Right atrium auricular region (tissue), 2 donors: Measurements from ENCODE around the gene DMGDH. TPM values are rescaled to one million over a fixed set of nuclear protein-coding genes. Genes with fewer than 3 reads are reported as not detected.

Experiments
- DNase-seq: peaks from one replicate; pipeline ENCODE4 v3.0.0-alpha.2; 2019; ENCODE audit warnings: low spot score
- H3K27ac ChIP-seq, 2 donors: fragments of 200-600 bp; sonication (generic); 1 replicate in 1 of 2; 2 replicates in 1 of 2; pipeline ENCODE4 v1.5.1; 2016 to 2019
- H3K27me3 ChIP-seq, 2 donors: fragments of 200-600 bp; sonication (generic); one replicate each; pipeline versions ENCODE4 v1.5.1 to v1.6.0; 2017 to 2019
- H3K36me3 ChIP-seq: fragments of 200-600 bp; sonication (generic); one replicate; pipeline ENCODE4 v1.5.1; 2016
- H3K4me1 ChIP-seq, 2 donors: fragments of 200-600 bp; sonication (generic); one replicate each; pipeline versions ENCODE4 v1.5.1 to v1.6.0; 2017 to 2019
- H3K4me3 ChIP-seq, 2 donors: fragments of 200-600 bp; sonication (generic); 1 replicate in 1 of 2; 2 replicates in 1 of 2; pipeline ENCODE4 v1.5.1; 2017 to 2019; ENCODE audit warnings: mild to moderate bottlenecking in 1 of 2, moderate library complexity in 1 of 2
- H3K9me3 ChIP-seq, 2 donors: fragments of 200-600 bp; sonication (generic); one replicate each; pipeline ENCODE4 v1.5.1; 2019
- CTCF ChIP-seq, 2 donors: fragments of 200-600 bp; sonication (generic); IDR thresholded peaks; one replicate each; pipeline ENCODE4 v1.5.1; 2019; ENCODE audit warnings: antibody characterized with exemption in 2 of 2
- total RNA-seq, 2 donors: library from RNA; depleted of rRNA; stranded (reverse); fragments of >200 nt; gene quantifications; one replicate each; pipeline ENCODE4 v1.1.0, GENCODE V29; 2016

Gene DMGDH
- total RNA-seq, 2 donors from 2014 or later, result 1.3 to 4.0 TPM

GRCh38 chr5:78979117-78979742, 90.2 kb downstream of the DMGDH start:
- Histone ChIP-seq H3K36me3 (no peaks in the 10 kb centered on the region), H3K4me1 (peaks cover 0 to 8% of the 10 kb centered on the region in 2 donors), H3K27me3 (no peaks in the 10 kb centered on the region), H3K9me3 (no peaks in the 10 kb centered on the region), H3K27ac (no peak overlapping the region), H3K4me3 (no peak overlapping the region)
- TF ChIP-seq CTCF (IDR thresholded peaks at IDR 0.05), result no peak
- DNase-seq, result no peak

GRCh38 chr5:78975035-78975434, 94.4 kb downstream of the DMGDH start:
- Histone ChIP-seq H3K27ac (no peak overlapping the region), H3K27me3 (no peaks in the 10 kb centered on the region), H3K4me1 (peaks cover 0 to 6% of the 10 kb centered on the region in 2 donors), H3K36me3 (no peaks in the 10 kb centered on the region), H3K9me3 (no peaks in the 10 kb centered on the region), H3K4me3 (no peak overlapping the region)
- no peak for TF ChIP-seq CTCF (IDR thresholded peaks at IDR 0.05)
- no peak for DNase-seq

- Histone ChIP-seq H3K9me3 (no peaks in the 10 kb centered on the region), H3K27ac (no peak overlapping the region), H3K4me1 (peaks cover 0 to 6% of the 10 kb centered on the region in 2 donors), H3K36me3 (no peaks in the 10 kb centered on the region), H3K4me3 (no peak overlapping the region), H3K27me3 (no peaks in the 10 kb centered on the region)
- DNase-seq, result no peak
- no peak for TF ChIP-seq CTCF (IDR thresholded peaks at IDR 0.05)
Measured at GRCh38 chr5:78974601-78975000, 94.9 kb downstream of the DMGDH start.

GRCh38 chr5:78974011-78974410, 95.5 kb downstream of the DMGDH start:
- H3K4me3 ChIP-seq, result no peak overlapping the region
- H3K9me3 ChIP-seq, result no peaks in the 10 kb centered on the region
- peaks cover 0 to 6% of the 10 kb centered on the region in 2 donors for H3K4me1 ChIP-seq
- H3K27ac ChIP-seq, result no peak overlapping the region
- no peak for DNase-seq
- H3K36me3 ChIP-seq, result no peaks in the 10 kb centered on the region
- H3K27me3 ChIP-seq, result no peaks in the 10 kb centered on the region
- no peak for TF ChIP-seq CTCF (IDR thresholded peaks at IDR 0.05)

- no peak for DNase-seq
- H3K27ac ChIP-seq, result no peak overlapping the region
Measured at GRCh38 chr5:78972654-78973428, 96.6 kb downstream of the DMGDH start.

More at GRCh38 chr5:78972654-78973428, 96.6 kb downstream of the DMGDH start:
- Histone ChIP-seq H3K4me1 (peaks cover 0 to 6% of the 10 kb centered on the region in 2 donors), H3K27me3 (no peaks in the 10 kb centered on the region), H3K9me3 (no peaks in the 10 kb centered on the region), H3K36me3 (no peaks in the 10 kb centered on the region), H3K4me3 (no peak overlapping the region)
- no peak for TF ChIP-seq CTCF (IDR thresholded peaks at IDR 0.05)
